HepG2 (cell line): Measurements from ENCODE around the gene MDP1.

ENCODE experiments used
- CTCF ChIP-seq: sonication (generic); formaldehyde crosslinking; IDR thresholded peaks from 2 replicates; pipeline ENCODE4 v1.5.0; 2020; ENCODE audit warnings: mild to moderate bottlenecking, missing genetic modification reagents, moderate library complexity
- EP300 ChIP-seq, 3 experiments: sonication (generic) in 1 of 3; formaldehyde crosslinking in 1 of 3; IDR thresholded peaks; 2 replicates each; pipeline versions ENCODE4 v1.5.1 to v1.6.1; 2011 to 2020; ENCODE audit warnings: low read depth in 2 of 3, low read length in 2 of 3, borderline replicate concordance in 1 of 3, improper control_type of control experiment in 1 of 3, mild to moderate bottlenecking in 1 of 3, missing genetic modification reagents in 1 of 3, moderate library complexity in 1 of 3
- ETV5 ChIP-seq: IDR thresholded peaks from 2 replicates; pipeline ENCODE4 v1.6.1; 2018; ENCODE audit warnings: missing biosample characterization, missing genetic modification reagents, inconsistent platforms, borderline replicate concordance
- IRF9 ChIP-seq: sonication (generic); formaldehyde crosslinking; IDR thresholded peaks from 2 replicates; pipeline ENCODE4 v1.8.0; 2022; ENCODE audit warnings: missing genetic modification reagents, mild to moderate bottlenecking, borderline replicate concordance
- MYC ChIP-seq: sonication (generic); formaldehyde crosslinking; IDR thresholded peaks from 2 replicates; pipeline ENCODE4 v1.9.0; 2021; ENCODE audit warnings: missing genetic modification reagents, borderline replicate concordance
- NFATC3 ChIP-seq: sonication (generic); formaldehyde crosslinking; IDR thresholded peaks from 2 replicates; pipeline ENCODE4 v1.5.1; 2020; ENCODE audit warnings: mild to moderate bottlenecking, missing genetic modification reagents
- NFKBIZ ChIP-seq: IDR thresholded peaks from 2 replicates; pipeline ENCODE4 v1.6.1; 2018; ENCODE audit warnings: missing genetic modification reagents, missing compliant biosample characterization
- PHF20 ChIP-seq: sonication (generic); formaldehyde crosslinking; IDR thresholded peaks from 2 replicates; pipeline ENCODE4 v1.5.0; 2020; ENCODE audit warnings: mild to moderate bottlenecking, missing genetic modification reagents
- PRDM4 ChIP-seq: sonication (generic); formaldehyde crosslinking; IDR thresholded peaks from 2 replicates; pipeline ENCODE4 v1.9.0; 2021; ENCODE audit warnings: missing genetic modification reagents, borderline replicate concordance
- SRY ChIP-seq: sonication (generic); formaldehyde crosslinking; IDR thresholded peaks from 2 replicates; pipeline ENCODE4 v1.8.0; 2022; ENCODE audit warnings: mild to moderate bottlenecking, missing genetic modification reagents
- ZNF383 ChIP-seq: sonication (generic); formaldehyde crosslinking; IDR thresholded peaks from 2 replicates; pipeline ENCODE4 v1.4.0; 2020; ENCODE audit warnings: missing genetic modification reagents, mild to moderate bottlenecking, borderline replicate concordance
- ZNF556 ChIP-seq: sonication (generic); formaldehyde crosslinking; IDR thresholded peaks from 2 replicates; pipeline ENCODE4 v1.4.0; 2020; ENCODE audit warnings: mild to moderate bottlenecking, missing genetic modification reagents, borderline replicate concordance

- TF ChIP-seq SRY (CRISPR knock-in tag) (no peak), PHF20 (CRISPR knock-in tag) (no peak), MYC (CRISPR knock-in tag) (no peak), CTCF (CRISPR knock-in tag) (no peak), NFATC3 (no peak), ZNF556 (CRISPR knock-in tag) (no peak), IRF9 (CRISPR knock-in tag) (no peak), NFKBIZ (CRISPR knock-in tag) (no peak), PRDM4 (CRISPR knock-in tag) (no peak), ETV5 (CRISPR knock-in tag) (no peak), ZNF383 (CRISPR knock-in tag) (no peak), EP300 (IDR thresholded peaks at IDR 0.05; ENCODE audit: low read depth in 2 of 2, low read length in 2 of 2) (no peak), EP300 (CRISPR knock-in tag; IDR thresholded peaks at IDR 0.05; ENCODE audit: borderline replicate concordance) (no peak)
These were observed 18.8 kb downstream of the MDP1 start for GRCh38 chr14:24197056-24197450.
